Cardiac muscle cell (in vitro differentiated cells and primary cell): ENCODE data around the gene COL5A3. TPM values are rescaled to one million over a fixed set of nuclear protein-coding genes. Genes with fewer than 3 reads are reported as not detected.
A peak's percentile ranks its signal among the peaks of the same experiment; 100 is the strongest.

Experiments
- DNase-seq, 2 donors: peaks; one replicate each; pipeline versions ENCODE4 v3.0.0 to v3.0.0-alpha.2; 2010 to 2017; ENCODE audit warnings: low read depth in 1 of 2, low spot score in 1 of 2
- H3K27ac ChIP-seq: fragments of 200-600 bp; sonication (generic); 2 replicates; pipeline ENCODE4 v1.5.1; 2016
- H3K27me3 ChIP-seq: fragments of 200-600 bp; sonication (generic); 2 replicates; pipeline ENCODE4 v1.6.0; 2016; ENCODE audit warnings: control low read depth
- H3K36me3 ChIP-seq: fragments of 200-600 bp; sonication (generic); 2 replicates; pipeline ENCODE4 v1.5.1; 2016; ENCODE audit warnings: control low read depth
- H3K4me1 ChIP-seq: fragments of 200-600 bp; sonication (generic); 2 replicates; pipeline ENCODE4 v1.8.1; 2017; ENCODE audit warnings: low read depth, mild to moderate bottlenecking, mixed run types
- H3K4me3 ChIP-seq: fragments of 200-600 bp; sonication (generic); 2 replicates; pipeline ENCODE4 v1.5.1; 2016; ENCODE audit warnings: mild to moderate bottlenecking
- H3K9me3 ChIP-seq: fragments of 200-600 bp; sonication (generic); 2 replicates; pipeline ENCODE4 v1.5.1; 2017; ENCODE audit warnings: low read depth, mild to moderate bottlenecking, control low read depth
- CTCF ChIP-seq: IDR thresholded peaks from 2 replicates; pipeline ENCODE4 v1.5.1; 2012; ENCODE audit warnings: low read depth, mild to moderate bottlenecking, low read length
- polyA plus RNA-seq: library from polyadenylated mRNA; unstranded; fragments of >200 nt; fragmentation: Nextera tagmentation; extraction: Ambion mirVana; gene quantifications from 2 replicates; pipeline ENCODE4 v1.2.1, GENCODE V29; 2016
- total RNA-seq: library from RNA; depleted of rRNA; stranded (reverse); fragments of >200 nt; gene quantifications from 2 replicates; pipeline ENCODE4 v1.2.3, GENCODE V29; 2016

Gene COL5A3
- not detected in 2 replicates for total RNA-seq
- polyA plus RNA-seq: 0.24 TPM in 1 of 2 replicates, not detected in the other

- no peaks in the 10 kb centered on the region for H3K4me1 ChIP-seq
- H3K4me3 ChIP-seq: no peak within 1 kb of the TSS
- DNase-seq: peak in 1 of 2 donors; percentile 72
- H3K27me3 ChIP-seq: peaks cover 69% of the 10 kb centered on the region
- no peak for TF ChIP-seq CTCF
- no peaks in the 10 kb centered on the region for H3K9me3 ChIP-seq
- no peak within 1 kb of the TSS for H3K27ac ChIP-seq
- no peaks in the 10 kb centered on the region for H3K36me3 ChIP-seq
Observed at GRCh38 chr19:10010247-10010691, at the start of gene COL5A3. TSS of gene COL5A3 (minus strand) at chr19:10010504. CDS start at chr19:10010385, 119 bp downstream.

GRCh38 chr19:10052602-10053360 is 42.5 kb upstream of the COL5A3 start:
- Histone ChIP-seq H3K4me1 (no peaks in the 10 kb centered on the region), H3K27me3 (peaks cover 8% of the 10 kb centered on the region), H3K36me3 (no peaks in the 10 kb centered on the region), H3K9me3 (no peaks in the 10 kb centered on the region), H3K27ac (no peak overlapping the region), H3K4me3 (no peak overlapping the region)
- DNase-seq: no peak
- TF ChIP-seq CTCF: no peak

- Histone ChIP-seq H3K27ac (no peak overlapping the region), H3K27me3 (peaks cover 8% of the 10 kb centered on the region), H3K9me3 (no peaks in the 10 kb centered on the region), H3K36me3 (no peaks in the 10 kb centered on the region), H3K4me1 (no peaks in the 10 kb centered on the region), H3K4me3 (no peak overlapping the region)
- DNase-seq: no peak
- no peak for TF ChIP-seq CTCF
Observed at GRCh38 chr19:10049626-10050025, 39.3 kb upstream of the COL5A3 start.

GRCh38 chr19:10045371-10045770 is 35.1 kb upstream of the COL5A3 start:
- H3K36me3 ChIP-seq: no peaks in the 10 kb centered on the region
- H3K9me3 ChIP-seq: peaks cover 4% of the 10 kb centered on the region
- H3K27me3 ChIP-seq: no peaks in the 10 kb centered on the region
- no peak overlapping the region for H3K4me3 ChIP-seq
- no peak for TF ChIP-seq CTCF
- DNase-seq: no peak
- no peaks in the 10 kb centered on the region for H3K4me1 ChIP-seq
- no peak overlapping the region for H3K27ac ChIP-seq

- Histone ChIP-seq H3K27ac (no peak overlapping the region), H3K9me3 (peaks cover 4% of the 10 kb centered on the region), H3K27me3 (no peaks in the 10 kb centered on the region), H3K4me1 (no peaks in the 10 kb centered on the region), H3K36me3 (no peaks in the 10 kb centered on the region), H3K4me3 (no peak overlapping the region)
- no peak for TF ChIP-seq CTCF
- no peak for DNase-seq
Observed at GRCh38 chr19:10044390-10044789, 34.1 kb upstream of the COL5A3 start.
